Right lobe of liver (tissue), 4 donors: ENCODE results near the gene TMEM131.

Source experiments
- POLR2A ChIP-seq: fragments of 450-650 bp; IDR thresholded peaks from one replicate; pipeline ENCODE4 v1.6.1; 2017; ENCODE audit warnings: antibody characterized with exemption, mild to moderate bottlenecking
- TF ChIP-seq, protein P1 (sequence below), 4 donors: fragments of 200-600 bp in 3 of 4; fragments of 450-650 bp in 1 of 4; IDR thresholded peaks; one replicate each; pipeline versions ENCODE4 v1.5.1 to v1.8.0; 2016 to 2022; ENCODE audit warnings: antibody characterized with exemption in 4 of 4, mild to moderate bottlenecking in 2 of 4
- donor health status: DM: no; HTN: no; CAD: no.
- donor health status: DM: no; HTN: no; CAD: no.
- donor health status: DM: no; HTN: yes; CAD: no.

DNA sequence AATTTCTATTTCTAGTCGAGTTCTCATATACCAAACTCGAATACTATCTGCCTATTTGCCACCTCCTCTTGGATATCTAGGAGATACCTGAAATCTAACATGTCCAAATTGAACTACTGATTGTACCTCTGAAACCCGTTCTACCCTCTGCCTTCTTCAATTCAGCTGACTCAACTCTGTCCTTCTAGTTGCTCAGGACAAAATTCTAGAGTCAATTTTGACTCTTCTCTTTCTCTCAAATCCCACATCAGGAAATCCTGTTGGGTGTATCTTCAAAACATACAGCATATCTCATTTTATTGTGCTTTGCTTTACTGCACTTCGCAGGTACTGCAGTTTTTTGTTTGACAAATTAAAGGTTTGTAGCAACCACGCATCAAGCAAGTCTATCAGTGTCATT lies 144.6 kb downstream of the TMEM131 start:
- TF ChIP-seq POLR2A = no peak
- TF ChIP-seq, protein P1, sequence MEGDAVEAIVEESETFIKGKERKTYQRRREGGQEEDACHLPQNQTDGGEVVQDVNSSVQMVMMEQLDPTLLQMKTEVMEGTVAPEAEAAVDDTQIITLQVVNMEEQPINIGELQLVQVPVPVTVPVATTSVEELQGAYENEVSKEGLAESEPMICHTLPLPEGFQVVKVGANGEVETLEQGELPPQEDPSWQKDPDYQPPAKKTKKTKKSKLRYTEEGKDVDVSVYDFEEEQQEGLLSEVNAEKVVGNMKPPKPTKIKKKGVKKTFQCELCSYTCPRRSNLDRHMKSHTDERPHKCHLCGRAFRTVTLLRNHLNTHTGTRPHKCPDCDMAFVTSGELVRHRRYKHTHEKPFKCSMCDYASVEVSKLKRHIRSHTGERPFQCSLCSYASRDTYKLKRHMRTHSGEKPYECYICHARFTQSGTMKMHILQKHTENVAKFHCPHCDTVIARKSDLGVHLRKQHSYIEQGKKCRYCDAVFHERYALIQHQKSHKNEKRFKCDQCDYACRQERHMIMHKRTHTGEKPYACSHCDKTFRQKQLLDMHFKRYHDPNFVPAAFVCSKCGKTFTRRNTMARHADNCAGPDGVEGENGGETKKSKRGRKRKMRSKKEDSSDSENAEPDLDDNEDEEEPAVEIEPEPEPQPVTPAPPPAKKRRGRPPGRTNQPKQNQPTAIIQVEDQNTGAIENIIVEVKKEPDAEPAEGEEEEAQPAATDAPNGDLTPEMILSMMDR (IDR thresholded peaks at IDR 0.05) = no peak
